ENCODE data around the gene ZNF530. TPM values are rescaled to one million over a fixed set of nuclear protein-coding genes. Genes with fewer than 3 reads are reported as not detected.

The ZNF530 gene
- total RNA-seq, 1 experiment from 2014 or later: 3.8 TPM

DNA sequence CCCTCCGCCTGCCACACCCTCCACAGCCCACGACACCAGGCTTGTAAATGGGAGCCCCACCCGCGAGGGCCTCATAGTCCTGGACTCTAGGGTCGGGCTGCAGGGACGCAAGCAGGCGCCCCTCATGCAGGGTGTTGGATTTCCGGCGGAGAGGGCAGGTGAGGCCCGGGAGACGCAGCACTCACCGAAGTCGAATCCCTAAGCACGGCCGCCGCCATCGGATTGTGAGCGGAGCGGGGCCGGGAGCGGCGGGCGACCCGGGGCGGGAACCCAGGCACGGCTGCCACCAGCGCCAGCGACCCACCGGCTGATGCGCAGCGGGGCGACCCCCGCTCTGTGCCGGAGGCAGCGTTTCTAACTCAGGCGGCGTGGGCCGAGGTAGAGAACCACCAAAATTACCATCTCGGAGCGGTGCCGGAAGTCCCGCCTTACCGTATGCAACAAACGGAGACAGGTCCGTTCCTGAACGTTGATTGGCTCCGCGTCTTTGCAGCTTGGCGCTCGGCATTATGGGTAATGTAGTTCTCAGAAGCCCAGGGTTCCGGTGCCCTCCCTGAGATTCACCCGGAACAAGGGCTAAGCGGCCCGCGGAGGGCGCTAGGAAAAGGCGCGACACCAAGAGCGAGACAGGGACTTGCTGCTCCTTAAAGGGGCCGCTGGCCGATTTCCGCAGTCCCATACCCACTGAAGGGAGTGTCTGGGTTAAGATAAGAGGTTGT, 21.0 kb upstream of the ZNF530 start, which contains the start of gene ZNF416 (continued):
- TF ChIP-seq, protein P1, sequence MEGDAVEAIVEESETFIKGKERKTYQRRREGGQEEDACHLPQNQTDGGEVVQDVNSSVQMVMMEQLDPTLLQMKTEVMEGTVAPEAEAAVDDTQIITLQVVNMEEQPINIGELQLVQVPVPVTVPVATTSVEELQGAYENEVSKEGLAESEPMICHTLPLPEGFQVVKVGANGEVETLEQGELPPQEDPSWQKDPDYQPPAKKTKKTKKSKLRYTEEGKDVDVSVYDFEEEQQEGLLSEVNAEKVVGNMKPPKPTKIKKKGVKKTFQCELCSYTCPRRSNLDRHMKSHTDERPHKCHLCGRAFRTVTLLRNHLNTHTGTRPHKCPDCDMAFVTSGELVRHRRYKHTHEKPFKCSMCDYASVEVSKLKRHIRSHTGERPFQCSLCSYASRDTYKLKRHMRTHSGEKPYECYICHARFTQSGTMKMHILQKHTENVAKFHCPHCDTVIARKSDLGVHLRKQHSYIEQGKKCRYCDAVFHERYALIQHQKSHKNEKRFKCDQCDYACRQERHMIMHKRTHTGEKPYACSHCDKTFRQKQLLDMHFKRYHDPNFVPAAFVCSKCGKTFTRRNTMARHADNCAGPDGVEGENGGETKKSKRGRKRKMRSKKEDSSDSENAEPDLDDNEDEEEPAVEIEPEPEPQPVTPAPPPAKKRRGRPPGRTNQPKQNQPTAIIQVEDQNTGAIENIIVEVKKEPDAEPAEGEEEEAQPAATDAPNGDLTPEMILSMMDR (IDR thresholded peaks at IDR 0.05 in 2 of 3, conservative IDR thresholded peaks at IDR 0.05 in 1 of 3; ENCODE audit: borderline replicate concordance in 1 of 3, insufficient read depth in 1 of 3, low read depth in 2 of 3, low read length in 2 of 3): 0 out of 6 replicates have a peak, but pooled peaks of 2 of the 3 experiments have one; percentile 9 to 12
- TF ChIP-seq ZFX (IDR thresholded peaks at IDR 0.05) (peak; percentile 34; the same call in 1 of the 2 replicates), SRF (IDR thresholded peaks at IDR 0.05; ENCODE audit: low read depth) (peak; percentile 42; the same call in 1 of the 2 replicates), CEBPB (IDR thresholded peaks at IDR 0.05; ENCODE audit: low read depth) (no peak), SP1 (IDR thresholded peaks at IDR 0.05; ENCODE audit: low read depth) (peak; percentile 89), POLR2AphosphoS5 (IDR thresholded peaks at IDR 0.05; ENCODE audit: low read depth, low read length) (no peak; the same call in 1 of the 2 replicates), FOSL1 (IDR thresholded peaks at IDR 0.05; ENCODE audit: low read depth) (no peak), SIN3A (IDR thresholded peaks at IDR 0.05; ENCODE audit: low read depth) (peak; percentile 30; the same call in 1 of the 2 replicates), ATF3 (IDR thresholded peaks at IDR 0.05) (no peak), TCF7L2 (IDR thresholded peaks at IDR 0.05; ENCODE audit: borderline replicate concordance, extremely low read depth, insufficient read depth, insufficient read length) (peak; percentile 34), EZH2phosphoT487 (IDR thresholded peaks at IDR 0.05; ENCODE audit: borderline replicate concordance) (no peak), POLR2A (IDR thresholded peaks at IDR 0.05; ENCODE audit: borderline replicate concordance, extremely low read depth, insufficient read depth, insufficient read length) (no peak), YY1 (IDR thresholded peaks at IDR 0.05; ENCODE audit: extremely low read depth, insufficient replicate concordance, low read depth, low read length) (no peak)

All from HCT116 (cell line).